Thyroid gland (tissue), 4 donors: Measurements from ENCODE around the gene DSG2. TPM values are rescaled to one million over a fixed set of nuclear protein-coding genes. Genes with fewer than 3 reads are reported as not detected.

ENCODE experiments used
- DNase-seq, 2 donors: peaks; one replicate each; pipeline ENCODE4 v3.0.0-alpha.2; 2019
- H3K27ac ChIP-seq, 3 donors: fragments of 200-600 bp; sonication (generic); 1 replicate in 2 of 3; 2 replicates in 1 of 3; pipeline ENCODE4 v1.5.1; 2016 to 2019; ENCODE audit warnings: mild to moderate bottlenecking in 1 of 3, moderate library complexity in 1 of 3
- H3K27me3 ChIP-seq: fragments of 200-600 bp; sonication (generic); one replicate; pipeline ENCODE4 v1.5.1; 2019
- H3K36me3 ChIP-seq, 2 donors: fragments of 200-600 bp; sonication (generic); one replicate each; pipeline ENCODE4 v1.5.1; 2016 to 2019
- H3K4me1 ChIP-seq, 2 donors: fragments of 200-600 bp; sonication (generic); one replicate each; pipeline ENCODE4 v1.5.1; 2017 to 2019
- H3K4me3 ChIP-seq, 3 donors: fragments of 200-600 bp; sonication (generic); replicated peaks in 1 of 3; 1 replicate in 2 of 3; 2 replicates in 1 of 3; pipeline ENCODE4 v1.5.1; 2016; ENCODE audit warnings: mild to moderate bottlenecking in 1 of 3
- H3K9me3 ChIP-seq: fragments of 200-600 bp; sonication (generic); one replicate; pipeline ENCODE4 v1.5.1; 2017
- POLR2A ChIP-seq, 2 donors: fragments of 450-650 bp; IDR thresholded peaks; one replicate each; pipeline ENCODE4 v1.6.1; 2017; ENCODE audit warnings: antibody characterized with exemption in 2 of 2, mild to moderate bottlenecking in 2 of 2, moderate library complexity in 1 of 2
- WGBS, 2 donors: methylation state at CpG; one replicate each; pipeline ENCODE4 v1.1.5; 2017; 5-methylcytosine and 5-hydroxymethylcytosine counted together
- intact Hi-C: fragments of 100-400 bp; cut with DNase I; formaldehyde crosslinking; loops from one replicate; pipeline ENCODE4 v1.15.1; 2023
- total RNA-seq, 4 donors: library from RNA; depleted of rRNA; stranded (reverse); fragments of >200 nt; gene quantifications; one replicate each; pipeline ENCODE4 v1.2.3, GENCODE V29; 2016
- TF ChIP-seq, protein P1 (sequence below), 6 experiments: fragments of 200-600 bp in 3 of 6; fragments of 450-650 bp in 3 of 6; sonication (generic) in 3 of 6; IDR thresholded peaks; one replicate each; pipeline ENCODE4 v1.5.1; 2016 to 2019; ENCODE audit warnings: antibody characterized with exemption in 6 of 6, mild to moderate bottlenecking in 2 of 6, inconsistent platforms in 1 of 6, moderate library complexity in 1 of 6

The DSG2 gene
- total RNA-seq, 4 donors from 2014 or later: 47.7 to 66.0 (median 56.4) TPM

GRCh38 chr18:31498574-31499524, 872 bp downstream of the DSG2 start:
- H3K9me3 ChIP-seq: no peaks in the 10 kb centered on the region
- DNase-seq: peak; percentile 45 to 49
- H3K36me3 ChIP-seq: no peaks in the 10 kb centered on the region
- peak overlapping the region; percentile 16 to 59 (median 51) for H3K4me3 ChIP-seq
- WGBS, 2 donors: 10 to 13% methylated on average over 22 of the region's 22 CpGs
- no peaks in the 10 kb centered on the region for H3K27me3 ChIP-seq
- TF ChIP-seq, protein P1, sequence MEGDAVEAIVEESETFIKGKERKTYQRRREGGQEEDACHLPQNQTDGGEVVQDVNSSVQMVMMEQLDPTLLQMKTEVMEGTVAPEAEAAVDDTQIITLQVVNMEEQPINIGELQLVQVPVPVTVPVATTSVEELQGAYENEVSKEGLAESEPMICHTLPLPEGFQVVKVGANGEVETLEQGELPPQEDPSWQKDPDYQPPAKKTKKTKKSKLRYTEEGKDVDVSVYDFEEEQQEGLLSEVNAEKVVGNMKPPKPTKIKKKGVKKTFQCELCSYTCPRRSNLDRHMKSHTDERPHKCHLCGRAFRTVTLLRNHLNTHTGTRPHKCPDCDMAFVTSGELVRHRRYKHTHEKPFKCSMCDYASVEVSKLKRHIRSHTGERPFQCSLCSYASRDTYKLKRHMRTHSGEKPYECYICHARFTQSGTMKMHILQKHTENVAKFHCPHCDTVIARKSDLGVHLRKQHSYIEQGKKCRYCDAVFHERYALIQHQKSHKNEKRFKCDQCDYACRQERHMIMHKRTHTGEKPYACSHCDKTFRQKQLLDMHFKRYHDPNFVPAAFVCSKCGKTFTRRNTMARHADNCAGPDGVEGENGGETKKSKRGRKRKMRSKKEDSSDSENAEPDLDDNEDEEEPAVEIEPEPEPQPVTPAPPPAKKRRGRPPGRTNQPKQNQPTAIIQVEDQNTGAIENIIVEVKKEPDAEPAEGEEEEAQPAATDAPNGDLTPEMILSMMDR (IDR thresholded peaks at IDR 0.05): no peak
- no peak for TF ChIP-seq POLR2A (IDR thresholded peaks at IDR 0.05)
- H3K27ac ChIP-seq: peak overlapping the region; percentile 39 to 85 (median 83)
- intact Hi-C loops: no loop called here
- peaks cover 0 to 9% of the 10 kb centered on the region in 2 donors for H3K4me1 ChIP-seq

- intact Hi-C loops: no loop called here
- peaks cover 0 to 9% of the 10 kb centered on the region in 2 donors for H3K4me1 ChIP-seq
- no peaks in the 10 kb centered on the region for H3K36me3 ChIP-seq
- no peaks in the 10 kb centered on the region for H3K27me3 ChIP-seq
- TF ChIP-seq, protein P1 (IDR thresholded peaks at IDR 0.05): no peak
- TF ChIP-seq POLR2A (IDR thresholded peaks at IDR 0.05): no peak
- no peaks in the 10 kb centered on the region for H3K9me3 ChIP-seq
- no peak for DNase-seq
- H3K4me3 ChIP-seq: no peak overlapping the region
- no peak overlapping the region for H3K27ac ChIP-seq
- 84 to 92% methylated on average over 6 of the region's 6 CpGs for WGBS, 2 donors
Measured at GRCh38 chr18:31500051-31500688, 2.2 kb downstream of the DSG2 start.

DNA sequence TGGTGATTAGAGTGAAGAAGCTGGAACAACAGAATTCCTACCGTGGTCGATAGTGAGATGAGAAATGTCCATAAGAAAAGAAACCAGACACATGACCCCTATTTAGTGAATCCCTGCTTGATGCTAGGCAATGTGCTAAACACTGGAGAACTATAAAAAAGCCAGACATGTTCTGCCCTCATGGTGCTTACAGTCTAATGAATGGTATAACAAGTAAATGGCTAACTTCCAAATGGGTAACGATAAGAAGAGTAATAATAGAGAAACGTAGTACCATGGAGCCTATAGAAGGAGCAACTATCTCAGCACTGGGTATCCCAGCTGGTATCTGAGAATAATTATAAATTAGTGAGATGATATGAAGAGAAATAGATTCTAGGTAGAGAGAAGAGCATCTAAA, 5.0 kb downstream of the DSG2 start:
- Histone ChIP-seq H3K9me3 (no peaks in the 10 kb centered on the region), H3K4me1 (peaks cover 0 to 9% of the 10 kb centered on the region in 2 donors), H3K4me3 (no peak overlapping the region), H3K27me3 (no peaks in the 10 kb centered on the region), H3K27ac (no peak overlapping the region), H3K36me3 (no peaks in the 10 kb centered on the region)
- TF ChIP-seq, protein P1 (IDR thresholded peaks at IDR 0.05): no peak
- TF ChIP-seq POLR2A (IDR thresholded peaks at IDR 0.05): no peak
- intact Hi-C loops: no loop called here
- WGBS, 2 donors: 96 to 97% methylated on average over 4 of the region's 4 CpGs
- no peak for DNase-seq

GRCh38 chr18:31504455-31505147, 6.6 kb downstream of the DSG2 start:
- H3K4me1 ChIP-seq: peaks cover 0 to 1% of the 10 kb centered on the region in 2 donors
- no peak for DNase-seq
- H3K27ac ChIP-seq: no peak overlapping the region
- TF ChIP-seq, protein P1 (IDR thresholded peaks at IDR 0.05): no peak
- no peak for TF ChIP-seq POLR2A (IDR thresholded peaks at IDR 0.05)
- H3K27me3 ChIP-seq: no peaks in the 10 kb centered on the region
- no peak overlapping the region for H3K4me3 ChIP-seq
- H3K9me3 ChIP-seq: no peaks in the 10 kb centered on the region
- intact Hi-C loops: no loop called here
- no peaks in the 10 kb centered on the region for H3K36me3 ChIP-seq
- WGBS, 2 donors: 80 to 87% methylated on average over 10 of the region's 10 CpGs
